Trophoblast cell (in vitro differentiated cells and primary cell): ENCODE data around the gene NBPF6.
"Not testable (repeated sequence)": the region's sequence is repeated elsewhere in the genome, so short reads cannot be mapped to it uniquely, and the experiment has no call there.

Experiments used
- DNase-seq, 2 donors: peaks; one replicate each; pipeline ENCODE4 v3.0.0-alpha.2; 2016
- H2AFZ ChIP-seq: 2 replicates; pipeline ENCODE4 v1.6.1; 2013; ENCODE audit warnings: low read length, moderate library complexity, mild to moderate bottlenecking; ENCODE audit not compliant: insufficient read depth, poor library complexity
- H2AK5ac ChIP-seq: 2 replicates; pipeline ENCODE4 v1.6.1; 2013; ENCODE audit warnings: mild to moderate bottlenecking, low read length
- H2BK120ac ChIP-seq: 2 replicates; pipeline ENCODE4 v1.6.1; 2013; ENCODE audit warnings: low read length, mild to moderate bottlenecking, moderate library complexity; ENCODE audit not compliant: insufficient read depth, poor library complexity
- H2BK12ac ChIP-seq: 2 replicates; pipeline ENCODE4 v1.6.1; 2013; ENCODE audit warnings: mild to moderate bottlenecking, low read length, moderate library complexity
- H2BK5ac ChIP-seq: 2 replicates; pipeline ENCODE4 v1.6.1; 2013; ENCODE audit warnings: low read length, low read depth, moderate library complexity, mild to moderate bottlenecking; ENCODE audit not compliant: poor library complexity
- H3K14ac ChIP-seq: 2 replicates; pipeline ENCODE4 v1.6.1; 2013; ENCODE audit warnings: mild to moderate bottlenecking, low read length
- H3K18ac ChIP-seq: 2 replicates; pipeline ENCODE4 v1.6.1; 2013; ENCODE audit warnings: mild to moderate bottlenecking, low read length
- H3K23ac ChIP-seq: 2 replicates; pipeline ENCODE4 v1.6.1; 2013; ENCODE audit warnings: low read length
- H3K27ac ChIP-seq: 2 replicates; pipeline ENCODE4 v1.5.1; 2013; ENCODE audit warnings: low read depth, mild to moderate bottlenecking, inconsistent platforms, low read length, moderate library complexity
- H3K27me3 ChIP-seq: 2 replicates; pipeline ENCODE4 v1.6.1; 2013; ENCODE audit warnings: inconsistent platforms, mild to moderate bottlenecking, low read length, moderate library complexity; ENCODE audit not compliant: insufficient read depth
- H3K36me3 ChIP-seq, 2 experiments: 1 replicate in 1 of 2; 2 replicates in 1 of 2; pipeline ENCODE4 v1.6.1; 2013; ENCODE audit warnings: low read length in 2 of 2, mild to moderate bottlenecking in 2 of 2, moderate library complexity in 1 of 2; ENCODE audit not compliant: insufficient read depth in 2 of 2, control insufficient read depth in 1 of 2
- H3K4ac ChIP-seq: 2 replicates; pipeline ENCODE4 v1.6.1; 2013; ENCODE audit warnings: low read depth, mild to moderate bottlenecking, low read length, moderate library complexity
- H3K4me1 ChIP-seq, 2 experiments: 1 replicate in 1 of 2; 2 replicates in 1 of 2; pipeline ENCODE4 v1.6.1; 2013; ENCODE audit warnings: low read length in 2 of 2, mild to moderate bottlenecking in 2 of 2, moderate library complexity in 1 of 2; ENCODE audit not compliant: insufficient read depth in 2 of 2, control insufficient read depth in 1 of 2
- H3K4me2 ChIP-seq: 2 replicates; pipeline ENCODE4 v1.6.1; 2013; ENCODE audit warnings: inconsistent platforms, mild to moderate bottlenecking, low read length, moderate library complexity
- H3K4me3 ChIP-seq: 2 replicates; pipeline ENCODE4 v1.5.1; 2013; ENCODE audit warnings: mild to moderate bottlenecking, low read depth, low read length, inconsistent platforms
- H3K79me1 ChIP-seq: one replicate; pipeline ENCODE4 v1.6.1; 2013; ENCODE audit warnings: low read length
- H3K79me2 ChIP-seq: 2 replicates; pipeline ENCODE4 v1.6.1; 2013; ENCODE audit warnings: low read length, mild to moderate bottlenecking; ENCODE audit not compliant: control insufficient read depth, insufficient read depth, poor library complexity
- H3K9ac ChIP-seq: 2 replicates; pipeline ENCODE4 v1.6.1; 2013; ENCODE audit warnings: mild to moderate bottlenecking, low read length
- H3K9me3 ChIP-seq: 2 replicates; pipeline ENCODE4 v1.6.1; 2013; ENCODE audit warnings: low read depth, mild to moderate bottlenecking, control low read depth, inconsistent platforms, low read length; ENCODE audit not compliant: insufficient read depth
- H4K12ac ChIP-seq: 2 replicates; pipeline ENCODE4 v1.6.1; 2013; ENCODE audit warnings: low read depth, mild to moderate bottlenecking, low read length, moderate library complexity
- H4K8ac ChIP-seq: 2 replicates; pipeline ENCODE4 v1.6.1; 2013; ENCODE audit warnings: low read depth, mild to moderate bottlenecking, low read length, moderate library complexity
- H4K91ac ChIP-seq: one replicate; pipeline ENCODE4 v1.6.1; 2013; ENCODE audit warnings: low read depth, mild to moderate bottlenecking, low read length, moderate library complexity
- WGBS: extraction: QIAGEN DNeasy Blood & Tissue Kit; methylation state at CpG from one replicate; pipeline ENCODE4 v1.1.7; 2013; ENCODE audit warnings: missing lambda C conversion rate; ENCODE audit not compliant: insufficient read length, insufficient coverage; ENCODE audit errors: extremely low coverage; 5-methylcytosine and 5-hydroxymethylcytosine counted together

The NBPF6 gene

DNA sequence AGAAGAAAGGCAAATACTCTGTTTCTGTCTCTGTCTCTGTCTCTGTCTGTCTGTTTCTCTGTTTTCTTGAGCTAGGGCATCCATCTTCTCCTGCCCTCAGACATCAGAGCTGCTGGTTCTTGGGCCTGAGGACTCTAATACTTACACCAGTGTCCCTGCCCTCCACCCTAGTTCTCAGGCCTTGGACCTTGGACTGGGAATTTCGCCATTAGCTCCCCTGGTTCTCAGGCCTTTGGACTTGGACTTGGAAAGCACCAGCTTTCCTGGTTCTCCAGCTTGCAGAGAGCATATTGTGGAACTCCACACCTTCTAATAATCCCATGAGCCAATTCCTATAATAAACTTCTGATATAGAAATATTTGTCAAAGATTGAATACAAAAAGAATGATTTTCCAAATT lies 32.6 kb downstream of the NBPF6 start:
- H2BK120ac ChIP-seq = no peak overlapping the region
- H3K79me2 ChIP-seq = no peaks in the 10 kb centered on the region
- H3K4me1 ChIP-seq = no peaks in the 10 kb centered on the region
- no peak overlapping the region for H3K4ac ChIP-seq
- no peak overlapping the region for H3K4me2 ChIP-seq
- no peak overlapping the region for H3K23ac ChIP-seq
- H2AFZ ChIP-seq = no peak overlapping the region
- H3K27me3 ChIP-seq = no peaks in the 10 kb centered on the region
- no peak overlapping the region for H3K27ac ChIP-seq
- WGBS = no CpG with 5 or more reads among the region's 1 CpG
- H3K18ac ChIP-seq = no peak overlapping the region
- no peak overlapping the region for H4K91ac ChIP-seq
- no peak overlapping the region for H4K8ac ChIP-seq
- H2BK12ac ChIP-seq = no peak overlapping the region
- H4K12ac ChIP-seq = no peak overlapping the region
- no peak overlapping the region for H2AK5ac ChIP-seq
- H3K36me3 ChIP-seq = no peaks in the 10 kb centered on the region
- DNase-seq = no peak
- H3K14ac ChIP-seq = no peak overlapping the region
- no peak overlapping the region for H2BK5ac ChIP-seq
- H3K9me3 ChIP-seq = peaks cover 3% of the 10 kb centered on the region
- no peak overlapping the region for H3K9ac ChIP-seq
- H3K79me1 ChIP-seq = no peaks in the 10 kb centered on the region
- H3K4me3 ChIP-seq = no peak overlapping the region

DNA sequence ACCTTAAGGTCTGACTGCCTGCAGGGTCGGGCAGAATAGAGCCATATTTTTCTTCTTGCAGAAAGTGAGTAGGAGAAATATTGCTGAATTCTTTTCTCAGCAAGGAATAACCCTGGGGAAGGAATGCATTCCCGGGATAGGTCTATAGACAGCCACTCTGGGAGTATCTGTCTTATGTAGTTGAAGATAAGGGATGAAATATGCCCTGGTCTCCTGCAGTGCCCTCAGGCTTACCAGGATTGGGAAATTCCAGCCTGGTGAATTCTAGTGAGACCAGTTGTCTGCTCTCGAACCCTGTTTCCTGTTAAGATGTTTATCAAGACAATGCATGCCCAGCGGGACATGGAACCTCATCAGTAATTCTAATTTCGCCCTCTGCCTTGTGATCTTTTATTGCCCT lies 35.8 kb downstream of the NBPF6 start:
- H2BK5ac ChIP-seq, H3K4me2 ChIP-seq, H2AK5ac ChIP-seq, H3K36me3 ChIP-seq, H2BK120ac ChIP-seq, H3K14ac ChIP-seq, H2AFZ ChIP-seq, H3K18ac ChIP-seq, H3K27me3 ChIP-seq, H2BK12ac ChIP-seq, H3K9ac ChIP-seq, H3K9me3 ChIP-seq, H4K8ac ChIP-seq, H3K23ac ChIP-seq, H3K4me1 ChIP-seq, H3K27ac ChIP-seq, H3K79me1 ChIP-seq, H3K4me3 ChIP-seq, H3K4ac ChIP-seq, H3K79me2 ChIP-seq, H4K12ac ChIP-seq, H4K91ac ChIP-seq: not testable (repeated sequence)
- DNase-seq = peak in 1 of 2 donors; percentile 24
- WGBS = no CpG with 5 or more reads among the region's 5 CpGs

DNA sequence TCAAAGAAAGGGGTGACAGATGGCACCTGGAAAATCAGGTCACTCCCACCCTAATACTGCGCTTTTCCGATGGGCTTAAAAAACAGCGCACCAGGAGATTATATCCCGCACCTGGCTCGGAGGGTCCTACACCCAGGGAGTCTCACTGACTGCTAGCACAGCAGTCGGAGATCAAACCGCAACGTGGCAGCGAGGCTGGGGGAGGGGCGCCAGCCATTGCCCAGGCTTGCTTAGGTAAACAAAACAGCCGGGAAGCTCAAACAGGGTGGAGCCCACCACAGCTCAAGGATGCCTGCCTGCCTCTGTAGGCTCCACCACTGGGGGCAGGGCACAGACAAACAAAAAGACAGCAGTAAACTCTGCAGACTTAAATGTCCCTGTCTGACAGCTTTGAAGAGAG lies 36.6 kb downstream of the NBPF6 start:
- not testable (repeated sequence) for H2AK5ac ChIP-seq, H3K18ac ChIP-seq, H3K27ac ChIP-seq, H3K9ac ChIP-seq, H3K79me1 ChIP-seq, H2BK120ac ChIP-seq, H4K8ac ChIP-seq, H3K14ac ChIP-seq, H3K23ac ChIP-seq, H3K4me2 ChIP-seq, H2BK12ac ChIP-seq, H3K4me3 ChIP-seq, H3K27me3 ChIP-seq, H2BK5ac ChIP-seq, H3K79me2 ChIP-seq, H4K91ac ChIP-seq, H4K12ac ChIP-seq, H2AFZ ChIP-seq, H3K36me3 ChIP-seq, H3K4me1 ChIP-seq, DNase-seq, H3K9me3 ChIP-seq, H3K4ac ChIP-seq
- WGBS = no CpG with 5 or more reads among the region's 11 CpGs

DNA sequence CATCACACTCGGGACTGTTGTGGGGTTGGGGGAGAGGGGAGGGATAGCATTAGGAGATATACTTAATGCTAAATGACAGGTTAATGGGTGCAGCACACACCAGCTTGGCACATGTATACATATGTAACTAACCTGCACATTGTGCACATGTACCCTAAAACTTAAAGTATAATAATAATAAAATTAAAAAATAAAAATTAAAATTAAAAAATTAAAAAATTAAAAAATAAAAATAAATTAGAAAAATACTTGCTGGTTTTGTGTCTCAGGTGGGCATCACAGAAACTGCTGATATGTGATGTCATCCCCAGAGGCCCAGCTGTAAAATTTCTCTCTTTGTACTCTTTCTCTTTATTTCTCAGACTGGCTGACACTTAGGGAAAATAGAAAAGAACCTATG lies 44.9 kb downstream of the NBPF6 start:
- H3K9ac ChIP-seq = not testable (repeated sequence)

More for the DNA sequence above, 44.9 kb downstream of the NBPF6 start:
- not testable (repeated sequence) for H3K14ac ChIP-seq, H3K4me2 ChIP-seq, H2BK5ac ChIP-seq, H2BK12ac ChIP-seq, H4K8ac ChIP-seq, H3K9me3 ChIP-seq, H2AK5ac ChIP-seq, H2AFZ ChIP-seq, H3K27ac ChIP-seq, H3K36me3 ChIP-seq, H3K18ac ChIP-seq, H3K4ac ChIP-seq, H4K91ac ChIP-seq, H3K23ac ChIP-seq, H3K79me2 ChIP-seq, H3K4me3 ChIP-seq, H3K4me1 ChIP-seq, H3K79me1 ChIP-seq, H2BK120ac ChIP-seq, H4K12ac ChIP-seq, DNase-seq, H3K27me3 ChIP-seq
- WGBS = no CpG with 5 or more reads among the region's 1 CpG
